Mesodermal cell (in vitro differentiated cells): ENCODE data around the gene RAET1L.
"Not testable (repeated sequence)": the region's sequence is repeated elsewhere in the genome, so short reads cannot be mapped to it uniquely, and the experiment has no call there.

ENCODE experiments used
- H3K27ac ChIP-seq: 2 replicates; pipeline ENCODE4 v1.7.0; 2013; ENCODE audit warnings: mild to moderate bottlenecking, low read depth, low read length, moderate library complexity; ENCODE audit not compliant: severe bottlenecking
- H3K36me3 ChIP-seq: 2 replicates; pipeline ENCODE4 v1.7.1; 2013; ENCODE audit warnings: mild to moderate bottlenecking, low read length, moderate library complexity; ENCODE audit not compliant: control insufficient read depth, insufficient read depth
- H3K4me1 ChIP-seq: one replicate; pipeline ENCODE4 v1.7.1; 2013; ENCODE audit warnings: mild to moderate bottlenecking, low read length; ENCODE audit not compliant: insufficient read depth, control insufficient read depth, poor library complexity, severe bottlenecking
- H3K4me3 ChIP-seq: 2 replicates; pipeline ENCODE4 v1.7.0; 2013; ENCODE audit warnings: low read length, control low read depth, mild to moderate bottlenecking; ENCODE audit not compliant: insufficient read depth, poor library complexity, severe bottlenecking; ENCODE audit errors: extremely low read depth
- H3K9me3 ChIP-seq: 2 replicates; pipeline ENCODE4 v1.7.1; 2013; ENCODE audit warnings: mild to moderate bottlenecking, low read length, moderate library complexity; ENCODE audit not compliant: control insufficient read depth
- WGBS, 2 experiments: methylation state at CpG; one replicate each; pipeline ENCODE4 v1.1.5; 2013; ENCODE audit warnings: missing lambda C conversion rate in 2 of 2; ENCODE audit not compliant: insufficient coverage in 2 of 2; 5-methylcytosine and 5-hydroxymethylcytosine counted together

RAET1L gene

GRCh38 chr6:150015281-150016001 is 9.9 kb downstream of the RAET1L start:
- H3K36me3 ChIP-seq, H3K4me3 ChIP-seq, H3K27ac ChIP-seq, H3K9me3 ChIP-seq, H3K4me1 ChIP-seq: not testable (repeated sequence)
- 3 to 7% methylated on average over 13 to 14 of the region's 15 CpGs for WGBS, 2 experiments

- 3 to 7% methylated on average over 9 to 11 of the region's 50 CpGs for WGBS, 2 experiments
- H3K4me1 ChIP-seq, H3K4me3 ChIP-seq, H3K9me3 ChIP-seq, H3K36me3 ChIP-seq, H3K27ac ChIP-seq: not testable (repeated sequence)
Measured at GRCh38 chr6:150014623-150015280, 10.6 kb downstream of the RAET1L start.

- H3K27ac ChIP-seq, H3K36me3 ChIP-seq, H3K9me3 ChIP-seq, H3K4me3 ChIP-seq, H3K4me1 ChIP-seq: not testable (repeated sequence)
- 0% methylated on average over 1 of the region's 24 CpGs; no CpG with 5 or more reads in 1 of the 2 experiments for WGBS, 2 experiments
Measured at GRCh38 chr6:150013785-150014622, 11.3 kb downstream of the RAET1L start.

GRCh38 chr6:150012846-150013784 is 12.2 kb downstream of the RAET1L start:
- not testable (repeated sequence) for H3K4me3 ChIP-seq, H3K4me1 ChIP-seq, H3K36me3 ChIP-seq, H3K27ac ChIP-seq, H3K9me3 ChIP-seq
- WGBS, 2 experiments, result 47 to 51% methylated on average over 3 of the region's 8 CpGs

DNA sequence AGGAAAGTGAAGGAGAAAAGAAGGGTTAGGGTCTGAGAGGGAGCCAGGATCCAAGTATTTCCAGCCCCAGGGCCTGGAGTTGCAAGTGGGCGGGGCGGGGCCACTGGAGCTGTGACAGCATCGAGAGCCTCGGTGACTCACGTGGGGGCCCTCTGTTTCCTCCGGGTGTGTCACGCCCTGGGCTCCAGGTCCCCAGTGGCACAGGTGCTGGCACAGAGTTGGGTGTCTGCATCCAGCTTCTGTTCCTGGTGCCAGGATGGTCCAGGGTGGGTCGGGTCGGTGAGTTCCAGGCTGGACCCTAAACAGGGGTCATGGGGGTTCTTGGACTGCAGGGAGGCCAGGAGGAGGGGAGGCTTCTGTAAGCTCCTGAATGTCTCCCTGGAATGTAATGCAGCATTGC is 16.7 kb downstream of the RAET1L start:
- peaks cover 7% of the 10 kb centered on the region for H3K4me1 ChIP-seq
- no peaks in the 10 kb centered on the region for H3K9me3 ChIP-seq
- no peak overlapping the region for H3K27ac ChIP-seq
- no peaks in the 10 kb centered on the region for H3K36me3 ChIP-seq
- WGBS, 2 experiments, result 51 to 54% methylated on average over 7 to 9 of the region's 9 CpGs
- no peak overlapping the region for H3K4me3 ChIP-seq

DNA sequence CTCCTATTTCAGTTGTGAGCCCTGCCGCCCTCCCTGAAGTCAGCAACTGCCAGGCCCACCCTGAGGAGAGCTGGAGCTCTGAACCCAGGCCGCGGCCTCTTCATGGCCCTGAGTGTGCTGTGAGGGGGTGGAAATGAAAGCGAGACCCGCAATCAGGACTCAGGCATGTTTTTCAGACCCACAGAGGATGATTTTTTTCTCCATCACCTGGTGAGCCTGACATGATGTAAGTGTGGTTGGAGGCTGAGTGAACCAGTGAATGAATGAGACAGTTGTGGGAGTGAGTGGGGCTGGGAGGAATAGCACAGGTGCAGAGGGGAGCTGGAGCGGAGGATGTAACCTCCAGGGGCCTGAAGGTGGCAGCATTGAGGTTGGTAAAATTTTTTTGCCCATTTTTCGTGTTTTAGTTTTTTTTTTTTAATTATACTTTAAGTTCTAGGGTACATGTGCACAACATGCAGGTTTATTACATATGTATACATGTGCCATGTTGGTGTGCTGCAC is 18.3 kb downstream of the RAET1L start:
- Histone ChIP-seq H3K27ac (no peak overlapping the region), H3K4me3 (no peak overlapping the region), H3K9me3 (no peaks in the 10 kb centered on the region), H3K36me3 (no peaks in the 10 kb centered on the region), H3K4me1 (peaks cover 7% of the 10 kb centered on the region)
- WGBS, 2 experiments, result 64 to 88% methylated on average over 4 to 6 of the region's 7 CpGs

DNA sequence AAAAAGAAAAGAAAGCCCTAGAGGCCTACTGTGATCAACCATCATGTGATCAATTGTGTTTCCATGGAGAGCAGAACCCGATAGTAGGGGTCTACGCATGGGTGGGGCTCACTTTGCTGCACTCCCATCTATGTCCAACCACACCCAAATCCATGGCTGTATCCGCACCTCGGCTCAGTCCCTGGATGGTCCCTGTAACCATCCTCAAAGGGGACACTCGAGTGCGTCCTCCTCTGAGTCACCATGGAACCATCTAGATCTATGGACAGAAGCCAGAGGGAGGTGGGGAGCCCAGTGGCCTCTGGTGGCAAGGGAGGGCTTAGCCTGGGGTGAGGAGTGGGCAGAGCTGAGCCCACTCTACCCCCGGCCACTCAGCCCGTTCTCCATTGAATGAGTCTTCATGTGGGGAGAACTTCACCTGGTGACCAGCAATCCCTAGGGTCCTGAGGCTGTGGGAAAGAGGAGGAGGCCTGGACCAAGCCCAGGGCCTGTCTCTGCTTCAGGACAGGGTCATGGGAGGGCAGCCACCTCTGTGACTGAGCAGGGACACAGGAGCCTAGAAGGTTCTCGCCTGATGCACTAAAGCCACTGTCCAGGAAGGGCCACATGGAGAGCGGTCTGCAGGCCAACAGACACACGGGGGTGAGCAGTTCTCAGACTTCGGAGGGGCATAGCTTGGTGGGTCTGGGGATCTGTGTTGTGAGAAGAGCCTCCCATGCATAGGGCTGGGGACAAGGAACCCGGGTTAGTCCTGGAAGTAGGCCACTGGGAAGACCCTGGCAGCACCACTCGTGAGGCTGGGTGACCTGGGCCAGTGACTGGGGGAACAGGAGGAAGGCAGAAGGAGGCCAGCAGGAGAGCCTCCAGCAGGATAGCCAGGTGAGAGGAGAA is 19.3 kb downstream of the RAET1L start:
- no peak overlapping the region for H3K27ac ChIP-seq
- 76 to 84% methylated on average over 8 to 14 of the region's 14 CpGs for WGBS, 2 experiments
- H3K4me3 ChIP-seq, result peak overlapping the region; percentile 59
- H3K9me3 ChIP-seq, result no peaks in the 10 kb centered on the region
- H3K4me1 ChIP-seq, result peaks cover 7% of the 10 kb centered on the region
- H3K36me3 ChIP-seq, result no peaks in the 10 kb centered on the region

DNA sequence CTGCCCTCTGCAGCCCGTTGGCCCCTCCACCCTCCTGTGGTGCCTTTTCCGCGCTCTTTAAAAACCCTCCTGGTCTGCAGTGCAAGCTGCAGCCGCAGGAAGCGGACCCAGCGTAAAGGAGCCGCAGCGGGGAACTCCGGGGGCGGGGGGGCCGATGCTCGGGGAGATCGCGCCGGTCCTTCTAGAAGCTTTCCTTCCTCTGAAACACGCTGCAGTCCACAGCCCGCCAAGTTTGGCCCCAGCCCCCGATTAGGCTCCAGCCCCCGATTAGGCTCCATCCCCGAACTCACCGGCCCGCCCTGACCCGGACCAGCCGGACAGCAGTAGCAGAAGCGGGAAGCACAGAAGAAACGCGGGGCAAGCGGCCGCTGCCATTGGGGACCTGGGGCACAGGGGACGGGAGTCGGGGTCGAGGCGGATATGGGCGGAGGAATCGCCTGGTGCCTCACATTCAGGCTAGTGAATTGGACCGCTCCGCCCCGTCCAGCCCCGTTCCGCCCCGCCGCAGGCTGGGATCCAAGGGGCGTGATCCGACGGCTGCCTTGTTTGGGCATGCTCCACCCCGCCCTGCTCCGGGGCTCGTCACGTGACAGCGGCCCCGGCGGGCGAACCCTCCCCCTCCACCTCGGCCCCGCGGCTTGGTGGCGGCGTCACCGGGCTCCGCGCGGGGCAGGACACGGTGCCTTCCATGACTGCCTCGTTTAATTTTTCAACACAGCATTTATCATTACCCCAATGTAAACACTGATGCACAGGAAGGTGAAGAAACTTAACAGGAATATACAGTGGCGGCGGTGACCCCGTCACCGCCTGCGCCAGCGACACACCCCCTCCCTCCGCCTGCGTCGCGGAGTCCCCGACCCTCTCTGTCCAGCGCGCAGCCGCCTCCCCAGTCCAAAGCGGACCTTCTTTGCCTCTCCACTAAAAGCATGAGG is 20.3 kb downstream of the RAET1L start:
- Histone ChIP-seq H3K4me3 (peak overlapping the region; percentile 59), H3K36me3 (no peaks in the 10 kb centered on the region), H3K4me1 (peaks cover 7% of the 10 kb centered on the region), H3K27ac (no peak overlapping the region), H3K9me3 (no peaks in the 10 kb centered on the region)
- WGBS, 2 experiments, result 0 to 1% methylated on average over 44 to 48 of the region's 79 CpGs
